DOHH2 (cell line): Measurements from ENCODE around the gene STK16.

Source experiments
- H3F3A ChIP-seq: fragments of 200-600 bp; sonication (generic), shearing (Covaris generic); 2 replicates; pipeline ENCODE4 v1.6.0; 2016; ENCODE audit warnings: antibody characterized with exemption, mild to moderate bottlenecking; ENCODE audit not compliant: control insufficient read depth, insufficient read depth
- H3K27ac ChIP-seq: fragments of 200-600 bp; sonication (generic); 2 replicates; pipeline ENCODE4 v1.5.1; 2014; ENCODE audit warnings: low read depth, mild to moderate bottlenecking, low read length, moderate library complexity
- H3K27me3 ChIP-seq: fragments of 200-600 bp; sonication (generic); 2 replicates; pipeline ENCODE4 v1.6.1; 2014; ENCODE audit warnings: mild to moderate bottlenecking, low read length, mixed read lengths; ENCODE audit not compliant: control insufficient read depth
- H3K36me3 ChIP-seq: fragments of 200-600 bp; sonication (generic); 2 replicates; pipeline ENCODE4 v1.6.1; 2014; ENCODE audit warnings: mild to moderate bottlenecking, low read length, moderate library complexity, mixed read lengths; ENCODE audit not compliant: control insufficient read depth
- H3K4me1 ChIP-seq: fragments of 200-600 bp; sonication (generic); 2 replicates; pipeline ENCODE4 v1.6.1; 2014; ENCODE audit warnings: mild to moderate bottlenecking, low read length, mixed read lengths; ENCODE audit not compliant: control insufficient read depth
- H3K4me2 ChIP-seq: fragments of 200-600 bp; sonication (generic); 2 replicates; pipeline ENCODE4 v1.6.0; 2014; ENCODE audit warnings: mild to moderate bottlenecking, low read length, moderate library complexity
- H3K4me3 ChIP-seq: fragments of 200-600 bp; sonication (generic); 2 replicates; pipeline ENCODE4 v1.5.1; 2014; ENCODE audit warnings: mild to moderate bottlenecking, low read length, mixed read lengths
- H3K79me2 ChIP-seq: fragments of 200-600 bp; sonication (generic); 2 replicates; pipeline ENCODE4 v1.6.1; 2014; ENCODE audit warnings: mild to moderate bottlenecking, low read length, mixed read lengths; ENCODE audit not compliant: control insufficient read depth
- H3K9me2 ChIP-seq: fragments of 200-600 bp; sonication (generic); replicated peaks from 2 replicates; pipeline ENCODE4 v1.6.1; 2014; ENCODE audit warnings: mild to moderate bottlenecking, low read length, mixed read lengths; ENCODE audit not compliant: control insufficient read depth
- H3K9me3 ChIP-seq: fragments of 200-600 bp; sonication (generic); 2 replicates; pipeline ENCODE4 v1.6.1; 2014; ENCODE audit warnings: antibody characterized with exemption, low read length, mixed read lengths; ENCODE audit not compliant: control insufficient read depth, insufficient read depth
- H4K20me1 ChIP-seq: fragments of 200-600 bp; sonication (generic); 2 replicates; pipeline ENCODE4 v1.6.0; 2014; ENCODE audit warnings: low read depth, mild to moderate bottlenecking, antibody characterized with exemption, low read length, moderate library complexity; ENCODE audit not compliant: control insufficient read depth, insufficient read depth
- CTCF ChIP-seq: fragments of 200-600 bp; sonication (generic); IDR thresholded peaks from one replicate; pipeline ENCODE4 v1.5.1; 2014; ENCODE audit warnings: antibody characterized with exemption, mild to moderate bottlenecking, low read depth, low read length; ENCODE audit not compliant: poor library complexity, severe bottlenecking
- EZH2phosphoT487 ChIP-seq: fragments of 200-600 bp; sonication (generic); IDR thresholded peaks from 2 replicates; pipeline ENCODE4 v1.6.1; 2017; ENCODE audit warnings: borderline replicate concordance, mild to moderate bottlenecking, antibody characterized with exemption, low read length, moderate library complexity, mixed read lengths

Gene STK16

DNA sequence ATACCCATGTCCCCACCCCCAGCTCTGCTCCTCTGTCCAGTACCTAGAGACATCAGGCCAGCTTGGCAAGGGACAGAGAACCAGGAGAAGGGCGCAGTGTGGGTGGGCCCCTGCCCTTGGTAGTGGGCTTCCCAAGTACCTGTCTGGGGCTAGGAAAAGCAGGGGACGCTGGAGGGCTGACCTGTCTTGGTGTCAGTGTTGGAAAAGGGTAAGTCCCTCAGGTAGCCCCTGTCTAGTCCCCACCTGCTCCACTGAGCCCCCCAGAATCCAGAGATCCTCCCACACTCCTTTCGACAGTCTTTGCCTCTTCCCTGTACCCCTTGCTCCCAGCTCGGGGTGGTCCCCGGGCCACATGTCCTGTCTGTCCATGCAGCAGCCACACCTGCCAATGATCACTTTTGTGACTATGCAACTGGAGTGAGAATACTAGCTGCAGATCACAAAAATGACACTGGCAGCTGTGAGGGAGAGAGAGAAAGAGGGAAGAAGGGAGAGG, 48.5 kb downstream of the STK16 start:
- H3K27ac ChIP-seq, result no peak overlapping the region
- no peaks in the 10 kb centered on the region for H3K9me3 ChIP-seq
- no peaks in the 10 kb centered on the region for H3K9me2 ChIP-seq
- peaks cover under 1% of the 10 kb centered on the region; the same call in 1 of the 2 replicates for H3K27me3 ChIP-seq
- peak overlapping the region; percentile 79 for H3K4me3 ChIP-seq
- H3F3A ChIP-seq, result peaks cover 2% of the 10 kb centered on the region; the same call in 1 of the 2 replicates
- no peaks in the 10 kb centered on the region for H4K20me1 ChIP-seq
- no peaks in the 10 kb centered on the region for H3K79me2 ChIP-seq
- H3K36me3 ChIP-seq, result no peaks in the 10 kb centered on the region
- TF ChIP-seq EZH2phosphoT487, result no peak
- TF ChIP-seq CTCF, result no peak
- H3K4me1 ChIP-seq, result peaks cover 19% of the 10 kb centered on the region
- peak overlapping the region; percentile 62 for H3K4me2 ChIP-seq

DNA sequence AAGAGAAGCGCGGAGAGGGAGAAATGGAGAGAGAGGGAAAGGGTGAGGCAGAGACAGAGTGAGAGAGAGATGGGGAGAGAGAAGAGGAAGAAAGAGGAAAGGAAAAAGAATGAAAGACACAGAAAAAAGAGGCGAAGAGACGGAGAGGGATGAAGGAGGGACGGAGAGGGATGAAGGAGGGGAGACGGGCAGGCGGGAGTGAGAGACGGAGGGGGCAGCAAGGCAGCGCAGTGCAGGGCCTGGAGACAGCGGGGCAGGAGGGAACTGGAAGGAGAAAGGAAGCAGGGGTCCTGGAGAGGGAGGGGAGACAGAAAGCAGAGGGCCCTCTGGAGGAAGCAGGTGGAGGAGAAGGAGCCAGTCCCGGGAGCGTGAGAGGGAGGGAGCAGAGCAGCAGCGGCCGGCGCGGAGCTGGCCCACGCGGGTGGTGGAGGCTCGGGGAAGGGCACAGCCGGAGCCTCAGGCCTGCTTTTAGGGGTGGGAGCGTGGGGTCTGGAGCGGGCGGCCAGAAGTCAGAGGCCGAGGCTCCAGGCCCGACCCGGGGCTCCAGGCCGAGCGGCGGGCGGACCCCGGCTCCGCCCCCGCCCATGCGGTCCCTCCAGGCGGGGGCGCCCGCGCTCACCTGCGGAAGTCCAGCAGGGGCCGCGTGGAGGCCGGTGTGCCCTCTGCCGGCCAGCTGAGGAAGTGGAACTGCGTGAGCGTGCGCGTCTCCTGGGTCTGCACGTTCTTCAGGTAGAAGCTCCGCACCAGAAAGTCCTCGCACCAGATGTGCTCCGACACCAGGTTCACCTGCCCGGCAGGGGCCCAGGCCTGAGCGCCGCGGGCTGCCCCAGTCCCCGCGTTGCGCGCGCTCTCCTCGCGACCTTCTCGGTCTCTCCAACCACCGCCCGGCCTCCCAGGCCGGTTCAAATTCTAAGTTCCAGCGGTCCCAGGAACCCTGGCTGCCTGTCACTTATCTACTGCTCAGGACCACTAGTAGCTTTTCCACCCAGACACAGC, 49.4 kb downstream of the STK16 start:
- H3K27me3 ChIP-seq, result peaks cover 9% of the 10 kb centered on the region
- no peaks in the 10 kb centered on the region for H4K20me1 ChIP-seq
- peaks cover 2% of the 10 kb centered on the region; the same call in 1 of the 2 replicates for H3F3A ChIP-seq
- H3K4me2 ChIP-seq, result peak overlapping the region; percentile 62
- peak overlapping the region; percentile 79 for H3K4me3 ChIP-seq
- no peaks in the 10 kb centered on the region for H3K9me3 ChIP-seq
- H3K79me2 ChIP-seq, result no peaks in the 10 kb centered on the region
- TF ChIP-seq EZH2phosphoT487 (no peak), CTCF (peak; percentile 97)
- H3K9me2 ChIP-seq, result no peaks in the 10 kb centered on the region
- H3K4me1 ChIP-seq, result peaks cover 22% of the 10 kb centered on the region
- H3K27ac ChIP-seq, result peak overlapping the region; percentile 22; the same call in 1 of the 2 replicates
- H3K36me3 ChIP-seq, result no peaks in the 10 kb centered on the region

DNA sequence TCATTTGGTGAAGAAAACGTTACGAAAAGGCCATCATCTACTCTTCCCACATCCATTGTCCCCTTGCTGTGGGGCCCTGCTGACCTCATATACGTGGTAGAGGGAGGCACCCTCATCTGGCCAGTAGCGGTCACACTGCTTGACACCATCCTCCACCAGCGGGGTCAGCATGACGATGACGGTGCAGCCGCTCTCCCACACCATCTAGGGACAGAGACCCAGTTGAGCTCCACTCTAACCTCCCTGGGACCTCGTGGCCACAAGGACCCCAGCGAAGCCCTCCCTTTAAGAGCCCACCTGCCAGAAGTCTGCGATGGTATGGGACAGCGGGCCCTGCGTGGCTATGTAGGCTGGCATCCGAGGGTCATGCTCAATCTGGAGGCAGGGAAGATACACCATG, 50.9 kb downstream of the STK16 start:
- no peak overlapping the region for H3K27ac ChIP-seq
- no peak overlapping the region for H3K4me2 ChIP-seq
- no peaks in the 10 kb centered on the region for H3K36me3 ChIP-seq
- TF ChIP-seq EZH2phosphoT487 (no peak), CTCF (no peak)
- H3K4me3 ChIP-seq, result no peak overlapping the region
- H3K9me2 ChIP-seq, result no peaks in the 10 kb centered on the region
- peaks cover 23% of the 10 kb centered on the region for H3K27me3 ChIP-seq
- H3F3A ChIP-seq, result peaks cover 2% of the 10 kb centered on the region; the same call in 1 of the 2 replicates
- no peaks in the 10 kb centered on the region for H4K20me1 ChIP-seq
- no peaks in the 10 kb centered on the region for H3K79me2 ChIP-seq
- no peaks in the 10 kb centered on the region for H3K9me3 ChIP-seq
- peaks cover 22% of the 10 kb centered on the region for H3K4me1 ChIP-seq
